Measurements from ENCODE around the gene DDX10. TPM values are rescaled to one million over a fixed set of nuclear protein-coding genes. Genes with fewer than 3 reads are reported as not detected.
A peak's percentile ranks its signal among the peaks of the same experiment; 100 is the strongest.
"Not testable (repeated sequence)": the region's sequence is repeated elsewhere in the genome, so short reads cannot be mapped to it uniquely, and the experiment has no call there.

The DDX10 gene
- total RNA-seq, 2 experiments from 2014 or later: 15.0 to 15.4 TPM

- H3K27me3 Mint-ChIP-seq: no peaks in the 10 kb centered on the region
- peaks cover 40% of the 10 kb centered on the region for H3K4me1 Mint-ChIP-seq (ENCODE audit: low read depth)
- POLR2A ChIA-PET: interaction anchor here (0.6 kb wide), 1 partner anchor 23 kb away, joined by 4 read pairs; no protein-coding TSS in a partner anchor
- ATAC-seq (ENCODE audit: poor library complexity) (peak; percentile 39), DNase-seq (peak in 3 of 14 experiments; percentile 23 to 38 (median 28))
- H3K9me3 ChIP-seq (ENCODE audit: control insufficient read depth in 1 of 2, insufficient read depth in 1 of 2, low read length in 2 of 2): no peaks in the 10 kb centered on the region
- H3K36me3 Mint-ChIP-seq (ENCODE audit: low read depth): peaks cover 55% of the 10 kb centered on the region
- CTCF ChIA-PET: interaction anchor here (0.6 to 1.8 kb wide), 2 partner anchors 10 to 260 kb away, joined by 4 read pairs; no protein-coding TSS in a partner anchor
- peak overlapping the region; percentile 24 for H3K27ac Mint-ChIP-seq
- TF ChIP-seq CTCF (IDR thresholded peaks at IDR 0.05): no peak
- no peak overlapping the region for H3K4me3 ChIP-seq (ENCODE audit: low read length)
- intact Hi-C loops (cut with DNase I, micrococcal nuclease): no loop called here
- H3K9me3 Mint-ChIP-seq: no peaks in the 10 kb centered on the region
- H3K27ac ChIP-seq (ENCODE audit: low read depth in 1 of 2, low read length in 2 of 2): no peak overlapping the region
- H3K36me3 ChIP-seq (ENCODE audit: insufficient read depth, low read length): no peaks in the 10 kb centered on the region
- no peaks in the 10 kb centered on the region for H3K4me1 ChIP-seq (ENCODE audit: insufficient read depth, low read length)
- peak overlapping the region; percentile 17 for H3K4me3 Mint-ChIP-seq
- no peaks in the 10 kb centered on the region for H3K27me3 ChIP-seq (ENCODE audit: control insufficient read depth in 1 of 2, insufficient read depth in 2 of 2, low read length in 2 of 2)
Observed at GRCh38 chr11:108733479-108734116, 68.7 kb downstream of the DDX10 start.

- Mint-ChIP-seq H3K4me1 (ENCODE audit: low read depth) (peaks cover 37% of the 10 kb centered on the region), H3K27me3 (no peaks in the 10 kb centered on the region), H3K36me3 (ENCODE audit: low read depth) (peaks cover 62% of the 10 kb centered on the region), H3K4me3 (no peak overlapping the region), H3K9me3 (no peaks in the 10 kb centered on the region), H3K27ac (peak overlapping the region; percentile 24)
- DNase-seq (no peak), ATAC-seq (ENCODE audit: poor library complexity) (no peak)
- ChIA-PET POLR2A (no interaction called here), CTCF (interaction anchor here (0.6 to 1.8 kb wide), 4 partner anchors 9 to 261 kb away, joined by 3 to 4 read pairs (median 4); no protein-coding TSS in a partner anchor)
- no peak for TF ChIP-seq CTCF (IDR thresholded peaks at IDR 0.05)
- H3K27ac ChIP-seq (ENCODE audit: low read depth in 1 of 2, low read length in 2 of 2): no peak overlapping the region
- no peak overlapping the region for H3K4me3 ChIP-seq (ENCODE audit: low read length)
- no peaks in the 10 kb centered on the region for H3K36me3 ChIP-seq (ENCODE audit: insufficient read depth, low read length)
- H3K4me1 ChIP-seq (ENCODE audit: insufficient read depth, low read length): no peaks in the 10 kb centered on the region
- no peaks in the 10 kb centered on the region for H3K9me3 ChIP-seq (ENCODE audit: control insufficient read depth in 1 of 2, insufficient read depth in 1 of 2, low read length in 2 of 2)
- intact Hi-C loops (cut with DNase I, micrococcal nuclease): no loop called here
- no peaks in the 10 kb centered on the region for H3K27me3 ChIP-seq (ENCODE audit: control insufficient read depth in 1 of 2, insufficient read depth in 2 of 2, low read length in 2 of 2)
Observed at GRCh38 chr11:108734283-108734682, 69.4 kb downstream of the DDX10 start.

- no peak overlapping the region for H3K4me3 Mint-ChIP-seq
Observed at GRCh38 chr11:108734956-108735559, 70.2 kb downstream of the DDX10 start.

GRCh38 chr11:108740132-108740531 lies 75.3 kb downstream of the DDX10 start:
- H3K9me3 ChIP-seq (ENCODE audit: control insufficient read depth in 1 of 2, insufficient read depth in 1 of 2, low read length in 2 of 2); DNase-seq; intact Hi-C loops (cut with DNase I, micrococcal nuclease); H3K4me1 ChIP-seq (ENCODE audit: insufficient read depth, low read length); H3K27me3 Mint-ChIP-seq; H3K27ac Mint-ChIP-seq; POLR2A ChIA-PET; H3K4me3 Mint-ChIP-seq; H3K36me3 ChIP-seq (ENCODE audit: insufficient read depth, low read length); H3K27me3 ChIP-seq (ENCODE audit: control insufficient read depth in 1 of 2, insufficient read depth in 2 of 2, low read length in 2 of 2); CTCF ChIA-PET; H3K27ac ChIP-seq (ENCODE audit: low read depth in 1 of 2, low read length in 2 of 2); H3K4me3 ChIP-seq (ENCODE audit: low read length); ATAC-seq (ENCODE audit: poor library complexity): not testable (repeated sequence)
- H3K36me3 Mint-ChIP-seq (ENCODE audit: low read depth): peaks cover 78% of the 10 kb centered on the region
- peaks cover 10% of the 10 kb centered on the region for H3K9me3 Mint-ChIP-seq
- peaks cover 10% of the 10 kb centered on the region for H3K4me1 Mint-ChIP-seq (ENCODE audit: low read depth)

More at GRCh38 chr11:108734956-108735559, 70.2 kb downstream of the DDX10 start:
- Mint-ChIP-seq H3K27me3 (no peaks in the 10 kb centered on the region), H3K36me3 (ENCODE audit: low read depth) (peaks cover 70% of the 10 kb centered on the region), H3K27ac (no peak overlapping the region), H3K4me1 (ENCODE audit: low read depth) (peaks cover 37% of the 10 kb centered on the region), H3K9me3 (peaks cover 4% of the 10 kb centered on the region)
- peak in 3 of 14 experiments; percentile 30 to 44 (median 42) for DNase-seq
- no peaks in the 10 kb centered on the region for H3K27me3 ChIP-seq (ENCODE audit: control insufficient read depth in 1 of 2, insufficient read depth in 2 of 2, low read length in 2 of 2)
- TF ChIP-seq CTCF (IDR thresholded peaks at IDR 0.05): peak; percentile 44
- CTCF ChIA-PET: interaction anchor here (0.9 to 1.8 kb wide), 4 partner anchors 9 to 46 kb away, joined by 3 to 4 read pairs (median 4); no protein-coding TSS in a partner anchor
- H3K36me3 ChIP-seq (ENCODE audit: insufficient read depth, low read length): no peaks in the 10 kb centered on the region
- intact Hi-C loops (cut with DNase I, micrococcal nuclease): no loop called here
- no peak overlapping the region for H3K4me3 ChIP-seq (ENCODE audit: low read length)
- H3K9me3 ChIP-seq (ENCODE audit: control insufficient read depth in 1 of 2, insufficient read depth in 1 of 2, low read length in 2 of 2): no peaks in the 10 kb centered on the region
- POLR2A ChIA-PET: interaction anchor here (0.7 kb wide), 1 partner anchor 69 kb away, joined by 4 read pairs; no protein-coding TSS in a partner anchor
- H3K4me1 ChIP-seq (ENCODE audit: insufficient read depth, low read length): no peaks in the 10 kb centered on the region
- no peak overlapping the region for H3K27ac ChIP-seq (ENCODE audit: low read depth in 1 of 2, low read length in 2 of 2)
- ATAC-seq (ENCODE audit: poor library complexity): no peak

Measured in CD4-positive, alpha-beta T cell (primary cell).